GM19193 (cell line): ENCODE measurements around the gene DNAJC11.
A peak's percentile ranks its signal among the peaks of the same experiment; 100 is the strongest.

Experiments used
- POLR2A ChIP-seq: IDR thresholded peaks from 4 replicates; pipeline ENCODE4 v1.6.1; 2011; ENCODE audit not compliant: insufficient read depth, insufficient read length; ENCODE audit errors: extremely low read depth

The DNAJC11 gene

GRCh38 chr1:6637770-6638169 is 63.8 kb downstream of the DNAJC11 start:
- TF ChIP-seq POLR2A = no peak

GRCh38 chr1:6635910-6636760 is 65.5 kb downstream of the DNAJC11 start:
- TF ChIP-seq POLR2A = no peak

- no peak for TF ChIP-seq POLR2A
Measured at GRCh38 chr1:6635161-6635909, 66.3 kb downstream of the DNAJC11 start.

- no peak for TF ChIP-seq POLR2A
Measured at GRCh38 chr1:6634371-6635052, 67.1 kb downstream of the DNAJC11 start.

GRCh38 chr1:6632588-6633514 is 68.8 kb downstream of the DNAJC11 start:
- no peak for TF ChIP-seq POLR2A

GRCh38 chr1:6631058-6631457 is 70.6 kb downstream of the DNAJC11 start:
- TF ChIP-seq POLR2A = no peak

GRCh38 chr1:6630027-6630426 is 71.6 kb downstream of the DNAJC11 start:
- no peak for TF ChIP-seq POLR2A

GRCh38 chr1:6628971-6629479 is 72.6 kb downstream of the DNAJC11 start:
- no peak for TF ChIP-seq POLR2A

GRCh38 chr1:6627841-6628545 is 73.6 kb downstream of the DNAJC11 start:
- TF ChIP-seq POLR2A = no peak

- no peak for TF ChIP-seq POLR2A
Measured at GRCh38 chr1:6627031-6627430, 74.6 kb downstream of the DNAJC11 start.

GRCh38 chr1:6625584-6626149 is 75.9 kb downstream of the DNAJC11 start:
- TF ChIP-seq POLR2A = no peak

- peak; percentile 34 for TF ChIP-seq POLR2A
Measured at GRCh38 chr1:6624710-6625583, 76.7 kb downstream of the DNAJC11 start, which contains the start of gene THAP3. Gene THAP3 (plus strand): TSS chr1:6624868. CDS start chr1:6625219, 351 bp downstream.
